Ascending aorta (tissue), 2 donors: Measurements from ENCODE around the gene RELL2. TPM values are rescaled to one million over a fixed set of nuclear protein-coding genes. Genes with fewer than 3 reads are reported as not detected.
A peak's percentile ranks its signal among the peaks of the same experiment; 100 is the strongest.

Experiments
- DNase-seq, 2 donors: peaks; one replicate each; pipeline ENCODE4 v3.0.0-alpha.2; 2019; ENCODE audit warnings: low spot score in 2 of 2
- H3K27ac ChIP-seq, 2 donors: fragments of 200-600 bp; sonication (generic); one replicate each; pipeline ENCODE4 v1.5.1; 2016 to 2017; ENCODE audit warnings: mild to moderate bottlenecking in 1 of 2
- H3K27me3 ChIP-seq: fragments of 200-600 bp; sonication (generic); one replicate; pipeline ENCODE4 v1.5.1; 2017
- H3K36me3 ChIP-seq, 2 donors: fragments of 200-600 bp; sonication (generic); one replicate each; pipeline ENCODE4 v1.5.1; 2016
- H3K4me1 ChIP-seq, 2 donors: fragments of 200-600 bp; sonication (generic); one replicate each; pipeline ENCODE4 v1.5.1; 2016 to 2017; ENCODE audit warnings: mild to moderate bottlenecking in 1 of 2
- H3K4me3 ChIP-seq, 2 donors: fragments of 200-600 bp; sonication (generic); one replicate each; pipeline ENCODE4 v1.5.1; 2016 to 2017; ENCODE audit warnings: mild to moderate bottlenecking in 1 of 2
- H3K9me3 ChIP-seq, 2 donors: fragments of 200-600 bp; sonication (generic); one replicate each; pipeline ENCODE4 v1.5.1; 2016
- intact Hi-C: fragments of 100-400 bp; cut with DNase I; formaldehyde crosslinking; loops from one replicate; pipeline ENCODE4 v1.15.1; 2023
- total RNA-seq: library from RNA; depleted of rRNA; stranded (reverse); fragments of >200 nt; gene quantifications from one replicate; pipeline ENCODE4 v1.1.0, GENCODE V29; 2016
- TF ChIP-seq, protein P1 (sequence below), 3 experiments: fragments of 200-600 bp in 2 of 3; fragments of 450-650 bp in 1 of 3; sonication (generic) in 2 of 3; IDR thresholded peaks; one replicate each; pipeline ENCODE4 v1.5.1; 2016 to 2019; ENCODE audit warnings: antibody characterized with exemption in 3 of 3, mild to moderate bottlenecking in 1 of 3, moderate library complexity in 1 of 3

Gene RELL2
- total RNA-seq, 1 donor from 2014 or later, result 1.4 TPM

GRCh38 chr5:141637767-141638419 lies 1.1 kb downstream of the RELL2 start:
- peak in 1 of 2 donors; percentile 78 for DNase-seq
- H3K4me3 ChIP-seq, result peak overlapping the region; percentile 81 to 82
- peaks cover 0 to 11% of the 10 kb centered on the region in 2 donors for H3K36me3 ChIP-seq
- TF ChIP-seq, protein P1, sequence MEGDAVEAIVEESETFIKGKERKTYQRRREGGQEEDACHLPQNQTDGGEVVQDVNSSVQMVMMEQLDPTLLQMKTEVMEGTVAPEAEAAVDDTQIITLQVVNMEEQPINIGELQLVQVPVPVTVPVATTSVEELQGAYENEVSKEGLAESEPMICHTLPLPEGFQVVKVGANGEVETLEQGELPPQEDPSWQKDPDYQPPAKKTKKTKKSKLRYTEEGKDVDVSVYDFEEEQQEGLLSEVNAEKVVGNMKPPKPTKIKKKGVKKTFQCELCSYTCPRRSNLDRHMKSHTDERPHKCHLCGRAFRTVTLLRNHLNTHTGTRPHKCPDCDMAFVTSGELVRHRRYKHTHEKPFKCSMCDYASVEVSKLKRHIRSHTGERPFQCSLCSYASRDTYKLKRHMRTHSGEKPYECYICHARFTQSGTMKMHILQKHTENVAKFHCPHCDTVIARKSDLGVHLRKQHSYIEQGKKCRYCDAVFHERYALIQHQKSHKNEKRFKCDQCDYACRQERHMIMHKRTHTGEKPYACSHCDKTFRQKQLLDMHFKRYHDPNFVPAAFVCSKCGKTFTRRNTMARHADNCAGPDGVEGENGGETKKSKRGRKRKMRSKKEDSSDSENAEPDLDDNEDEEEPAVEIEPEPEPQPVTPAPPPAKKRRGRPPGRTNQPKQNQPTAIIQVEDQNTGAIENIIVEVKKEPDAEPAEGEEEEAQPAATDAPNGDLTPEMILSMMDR (IDR thresholded peaks at IDR 0.05), result peak in 2 of 3 experiments; percentile 20 to 26
- no peaks in the 10 kb centered on the region for H3K9me3 ChIP-seq
- H3K27me3 ChIP-seq, result no peaks in the 10 kb centered on the region
- H3K27ac ChIP-seq, result no peak overlapping the region
- intact Hi-C loops, result loop anchor here (2.0 to 5.0 kb wide), 3 partner anchors 13 to 46 kb away; partner anchors contain the start of genes DIAPH1 and FCHSD1
- H3K4me1 ChIP-seq, result peaks cover 10 to 22% of the 10 kb centered on the region in 2 donors

- intact Hi-C loops, result loop anchor here (5.0 kb wide), 1 partner anchor 46 kb away; no protein-coding TSS in a partner anchor
- Histone ChIP-seq H3K4me1 (peaks cover 10 to 22% of the 10 kb centered on the region in 2 donors), H3K36me3 (peaks cover under 1 to 20% of the 10 kb centered on the region in 2 donors), H3K4me3 (no peak overlapping the region), H3K27ac (no peak overlapping the region), H3K9me3 (no peaks in the 10 kb centered on the region), H3K27me3 (no peaks in the 10 kb centered on the region)
- TF ChIP-seq, protein P1 (IDR thresholded peaks at IDR 0.05), result no peak
- DNase-seq, result peak in 1 of 2 donors; percentile 28
Measured at GRCh38 chr5:141638771-141639170, 2.0 kb downstream of the RELL2 start.

GRCh38 chr5:141639357-141640050 lies 2.7 kb downstream of the RELL2 start:
- DNase-seq, result peak in 1 of 2 donors; percentile 44
- intact Hi-C loops, result loop anchor here (5.0 kb wide), 1 partner anchor 47 kb away; no protein-coding TSS in a partner anchor
- Histone ChIP-seq H3K9me3 (no peaks in the 10 kb centered on the region), H3K36me3 (peaks cover 6 to 27% of the 10 kb centered on the region in 2 donors), H3K27me3 (no peaks in the 10 kb centered on the region), H3K27ac (no peak overlapping the region), H3K4me1 (peaks cover 10 to 21% of the 10 kb centered on the region in 2 donors), H3K4me3 (no peak overlapping the region)
- TF ChIP-seq, protein P1 (IDR thresholded peaks at IDR 0.05), result no peak

GRCh38 chr5:141640051-141640415 lies 3.2 kb downstream of the RELL2 start:
- H3K36me3 ChIP-seq, result peaks cover 10 to 33% of the 10 kb centered on the region in 2 donors

GRCh38 chr5:141640698-141641097 lies 3.9 kb downstream of the RELL2 start:
- intact Hi-C loops, result no loop called here
- Histone ChIP-seq H3K4me1 (peaks cover 10 to 11% of the 10 kb centered on the region in 2 donors), H3K36me3 (peaks cover 15 to 39% of the 10 kb centered on the region in 2 donors), H3K4me3 (no peak overlapping the region), H3K27me3 (no peaks in the 10 kb centered on the region), H3K9me3 (no peaks in the 10 kb centered on the region), H3K27ac (no peak overlapping the region)
- TF ChIP-seq, protein P1 (IDR thresholded peaks at IDR 0.05), result no peak
- peak in 1 of 2 donors; percentile 54 for DNase-seq

More at GRCh38 chr5:141640051-141640415, 3.2 kb downstream of the RELL2 start:
- peaks cover 10 to 16% of the 10 kb centered on the region in 2 donors for H3K4me1 ChIP-seq
- TF ChIP-seq, protein P1 (IDR thresholded peaks at IDR 0.05), result no peak
- no peaks in the 10 kb centered on the region for H3K9me3 ChIP-seq
- intact Hi-C loops, result no loop called here
- no peak overlapping the region for H3K4me3 ChIP-seq
- no peaks in the 10 kb centered on the region for H3K27me3 ChIP-seq
- no peak overlapping the region for H3K27ac ChIP-seq
- DNase-seq, result peak in 1 of 2 donors; percentile 48
